GM21390 (cell line): Measurements from ENCODE around the gene RABGAP1L.
"Not testable (repeated sequence)": the region's sequence is repeated elsewhere in the genome, so short reads cannot be mapped to it uniquely, and the experiment has no call there.

Experiments used
- ATAC-seq: cut with Tn5 transposase; IDR thresholded peaks from one replicate; pipeline ENCODE4 v1.9.1; 2021; ENCODE audit not compliant: unreplicated experiment

Gene RABGAP1L

GRCh38 chr1:174652569-174653280, 493.4 kb downstream of the RABGAP1L start:
- no peak for ATAC-seq

DNA sequence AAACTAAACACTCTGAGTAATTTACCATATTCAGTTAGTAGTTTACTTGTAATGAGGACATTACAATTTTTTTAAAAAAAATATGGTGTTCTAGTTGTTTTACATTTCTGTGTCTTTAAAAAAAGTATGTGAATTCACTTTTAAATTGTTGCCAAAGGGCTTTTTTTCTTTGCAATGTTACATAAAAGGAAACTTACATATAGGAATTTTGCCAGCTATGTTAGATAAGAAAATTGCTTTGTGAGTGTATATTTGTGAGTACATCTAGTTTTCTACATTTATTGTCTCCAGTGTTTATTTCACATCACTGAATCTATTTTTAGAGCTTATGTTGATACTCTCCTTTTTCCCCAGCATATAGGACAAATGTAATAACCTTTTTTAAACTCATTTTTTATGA, 495.2 kb downstream of the RABGAP1L start:
- ATAC-seq = no peak

DNA sequence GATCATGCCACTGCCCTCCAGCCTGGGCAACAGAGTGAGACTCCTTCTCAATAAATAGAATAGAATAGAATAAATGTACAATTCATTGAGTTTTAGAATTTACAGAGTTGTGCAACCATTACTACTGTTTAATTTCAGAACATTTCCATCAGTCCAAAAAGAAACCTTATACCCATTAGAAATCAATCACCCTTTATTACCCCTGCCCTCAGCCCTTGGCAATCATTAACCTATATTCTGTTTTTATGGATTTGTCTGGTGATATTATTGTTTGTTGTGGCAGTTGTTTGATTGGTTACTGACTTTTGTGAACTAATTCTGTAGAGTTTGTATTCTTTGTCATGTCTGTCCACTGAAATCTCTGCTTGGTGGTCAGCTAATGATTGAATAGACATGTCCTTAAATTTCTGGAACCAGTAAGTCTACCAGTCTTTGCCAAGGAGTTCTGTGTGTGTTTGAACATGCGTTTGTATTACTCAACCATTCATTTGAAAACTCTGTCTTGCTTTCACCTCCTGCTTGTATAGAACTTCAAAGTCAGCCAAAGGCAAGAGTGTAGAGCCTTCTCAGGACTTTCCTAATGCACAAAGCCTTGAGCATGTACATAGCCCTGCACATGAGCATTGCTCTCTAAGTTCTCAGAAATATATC, 497.2 kb downstream of the RABGAP1L start:
- no peak for ATAC-seq

GRCh38 chr1:174657411-174657810, 498.1 kb downstream of the RABGAP1L start:
- ATAC-seq = no peak

GRCh38 chr1:174657893-174658292, 498.6 kb downstream of the RABGAP1L start:
- no peak for ATAC-seq

- ATAC-seq = no peak
Measured at GRCh38 chr1:174659823-174660222, 500.5 kb downstream of the RABGAP1L start.

DNA sequence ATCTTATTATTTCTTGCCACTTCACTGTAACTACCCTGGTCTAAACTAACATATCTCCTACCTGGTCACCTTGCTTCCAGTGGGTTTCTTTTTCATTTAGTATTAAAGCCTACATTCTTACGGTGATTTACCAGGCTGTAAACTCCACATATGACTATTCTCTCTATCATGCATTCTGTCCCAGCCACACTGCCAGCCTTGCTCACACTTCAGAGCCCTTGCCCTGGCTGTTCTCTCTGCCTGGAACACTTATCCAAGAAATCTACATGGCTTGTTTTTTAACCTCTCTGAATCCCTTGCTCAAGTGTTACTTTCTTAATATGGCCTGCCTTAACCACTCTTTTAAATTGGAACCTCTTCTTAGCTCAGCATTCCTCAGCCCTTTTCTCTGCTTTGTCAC, 501.2 kb downstream of the RABGAP1L start:
- ATAC-seq = no peak

DNA sequence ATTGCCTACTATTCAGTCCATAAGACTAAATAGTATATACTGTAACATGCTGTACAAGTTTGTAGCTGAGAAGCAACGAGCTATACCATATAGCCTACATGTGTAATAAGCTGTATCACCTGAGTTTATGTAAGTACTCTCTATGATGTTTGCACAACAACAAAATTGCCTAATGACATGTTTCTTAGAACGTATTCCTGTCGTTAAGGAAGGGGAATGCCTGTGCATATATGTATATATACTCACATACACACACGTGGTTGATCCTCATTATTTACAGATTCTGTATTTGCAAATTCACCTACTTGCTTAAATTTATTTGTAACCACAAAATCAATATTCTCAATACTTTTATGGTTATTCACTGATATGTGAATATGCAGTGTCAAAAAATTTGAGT, 504.0 kb downstream of the RABGAP1L start:
- ATAC-seq = no peak

DNA sequence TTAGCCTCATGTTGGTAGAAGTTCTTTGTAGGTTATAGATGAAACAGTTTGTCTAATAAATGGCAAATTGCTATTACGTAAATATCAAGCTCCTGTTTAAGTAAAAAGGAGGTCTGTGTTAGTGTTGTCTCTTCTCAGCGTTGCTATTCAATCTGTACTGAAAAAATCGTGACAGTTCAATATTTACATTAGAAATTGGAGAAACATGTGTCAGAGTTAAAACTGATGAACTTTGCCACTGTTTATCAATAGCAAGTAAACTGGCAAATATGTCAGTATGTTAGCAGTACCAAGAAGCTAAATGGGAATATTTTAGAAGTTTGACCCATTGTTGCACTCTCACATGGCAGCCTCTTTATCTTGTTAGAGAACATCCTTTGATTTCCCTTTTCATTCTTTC, 506.9 kb downstream of the RABGAP1L start:
- no peak for ATAC-seq

GRCh38 chr1:174671826-174672225, 512.5 kb downstream of the RABGAP1L start:
- no peak for ATAC-seq

DNA sequence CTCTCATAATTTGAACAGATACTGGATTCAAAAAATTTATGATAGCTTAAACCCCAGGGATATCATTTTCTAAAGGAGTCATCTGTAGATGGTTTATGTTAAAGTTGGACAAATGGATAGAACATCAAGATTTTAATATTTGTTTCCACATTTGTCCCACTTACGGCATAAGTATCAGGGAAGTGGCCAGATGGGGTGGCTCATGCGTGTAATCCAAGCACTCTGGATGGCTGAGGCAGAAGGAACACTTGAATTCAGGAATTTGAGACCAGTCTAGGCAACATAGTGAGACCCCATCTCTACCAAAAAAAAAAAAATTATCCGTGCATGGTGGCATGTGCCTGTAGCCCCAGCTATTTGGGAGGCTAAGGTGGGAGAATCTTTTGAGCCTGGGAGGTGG, 517.5 kb downstream of the RABGAP1L start:
- no peak for ATAC-seq

- ATAC-seq = no peak
Measured at GRCh38 chr1:174678657-174679056, 519.3 kb downstream of the RABGAP1L start.

DNA sequence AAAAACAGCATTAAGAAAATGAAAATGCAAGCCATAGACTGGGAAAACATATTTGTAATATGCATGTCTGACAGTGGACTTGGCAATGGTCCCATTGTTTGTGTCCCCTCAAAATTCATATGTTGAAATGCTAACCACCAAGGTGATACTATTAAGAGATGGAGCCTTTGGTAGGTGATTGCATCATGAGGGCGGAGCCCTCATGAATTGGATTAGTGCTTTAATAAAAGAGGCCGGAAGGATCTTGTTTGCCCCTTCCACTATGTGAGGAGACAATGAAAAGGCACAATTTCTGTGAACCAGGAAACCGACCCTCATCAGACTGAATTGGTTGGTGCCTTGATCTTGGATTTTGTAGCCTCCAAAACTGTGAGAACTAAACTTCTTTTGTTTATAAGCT, 520.8 kb downstream of the RABGAP1L start:
- no peak for ATAC-seq

GRCh38 chr1:174682419-174683008, 523.2 kb downstream of the RABGAP1L start:
- ATAC-seq = no peak

GRCh38 chr1:174686213-174686612, 526.9 kb downstream of the RABGAP1L start:
- ATAC-seq = no peak

- no peak for ATAC-seq
Measured at GRCh38 chr1:174689524-174689923, 530.2 kb downstream of the RABGAP1L start.

GRCh38 chr1:174690266-174690665, 530.9 kb downstream of the RABGAP1L start:
- ATAC-seq = no peak

DNA sequence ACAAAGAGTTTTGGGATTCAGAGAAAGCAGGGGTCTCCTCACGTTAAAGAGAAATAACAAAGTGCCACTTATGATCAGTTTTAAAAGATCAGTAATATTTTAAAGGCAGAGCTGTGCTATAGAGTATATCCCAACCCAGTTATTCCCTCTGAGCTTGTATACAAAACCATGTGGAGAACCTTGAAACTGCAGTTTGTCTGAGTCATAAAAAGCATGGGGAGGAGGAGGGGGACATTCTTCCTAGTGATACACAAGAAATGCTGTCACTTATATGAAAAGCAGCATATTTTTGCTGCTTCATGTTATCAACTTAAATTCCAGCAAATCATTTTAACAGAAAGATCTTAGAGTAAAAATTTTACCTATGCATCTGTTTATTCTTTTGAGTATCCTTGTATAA, 533.0 kb downstream of the RABGAP1L start:
- ATAC-seq = no peak

GRCh38 chr1:174693085-174693484, 533.8 kb downstream of the RABGAP1L start:
- no peak for ATAC-seq

- not testable (repeated sequence) for ATAC-seq
Measured at GRCh38 chr1:174693539-174693938, 534.2 kb downstream of the RABGAP1L start.

DNA sequence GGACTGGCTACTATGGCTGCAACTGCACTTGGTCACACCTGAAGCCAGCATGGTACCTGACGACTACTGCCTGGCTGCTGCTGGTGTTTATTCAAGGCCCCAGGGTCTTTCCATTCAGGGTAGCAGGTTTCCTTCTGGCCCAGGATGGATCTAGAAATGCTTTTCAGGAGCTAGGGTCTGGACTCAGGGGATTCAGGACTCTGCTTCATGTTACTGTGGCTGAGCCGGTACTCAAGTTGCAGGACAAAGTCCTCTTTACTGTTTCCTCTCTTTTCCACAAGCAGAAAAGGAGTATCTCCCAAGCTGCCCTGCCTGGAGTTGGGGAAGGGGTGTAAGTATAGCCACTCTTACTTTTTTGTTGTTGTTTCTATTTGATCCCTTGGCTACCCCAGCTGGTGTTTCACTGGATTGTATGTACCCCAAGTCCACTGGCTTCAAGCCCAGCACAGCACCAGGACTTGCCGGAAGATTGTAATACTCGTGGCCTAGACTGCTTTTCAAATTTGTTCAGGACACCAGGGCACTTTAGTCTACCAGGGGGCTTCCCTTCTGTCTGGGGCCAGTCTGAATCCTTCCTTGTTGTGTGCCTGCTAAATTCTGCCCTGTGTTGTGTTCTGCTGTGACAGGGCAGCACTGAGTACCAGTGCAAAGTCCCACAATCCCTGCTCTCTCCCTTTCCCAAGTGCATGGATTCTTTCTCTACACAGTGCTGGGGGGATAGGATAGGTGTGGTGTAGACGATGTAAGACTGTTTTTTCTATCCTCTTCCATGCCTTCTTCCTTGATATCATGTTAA, 536.9 kb downstream of the RABGAP1L start:
- no peak for ATAC-seq

DNA sequence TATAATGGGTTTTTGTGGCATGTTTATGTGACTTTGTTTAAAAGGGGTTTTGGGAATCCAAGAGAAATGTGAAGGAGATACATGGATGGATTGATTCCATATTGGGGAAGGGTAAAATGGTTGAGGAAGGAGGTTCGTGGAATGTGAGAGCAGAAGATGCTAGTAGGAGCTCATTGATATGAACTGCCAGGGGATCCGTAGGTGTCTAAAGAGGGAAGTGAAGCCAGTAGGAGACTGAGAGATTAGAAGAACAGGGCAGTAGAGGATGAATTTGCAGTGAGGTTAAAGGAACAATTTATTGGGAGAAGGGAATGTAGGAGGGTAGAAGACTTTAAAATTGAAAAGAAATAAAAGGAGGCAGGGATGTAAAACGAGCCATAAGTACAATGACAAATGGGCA, 541.0 kb downstream of the RABGAP1L start:
- no peak for ATAC-seq
